Kidney epithelial cell (primary cell): Measurements from ENCODE around the gene TTLL4. TPM values are rescaled to one million over a fixed set of nuclear protein-coding genes. Genes with fewer than 3 reads are reported as not detected.
"Not testable (repeated sequence)": the region's sequence is repeated elsewhere in the genome, so short reads cannot be mapped to it uniquely, and the experiment has no call there.

ENCODE experiments used
- DNase-seq: peaks from one replicate; pipeline ENCODE4 v3.0.0-alpha.2; 2010; ENCODE audit warnings: low read depth
- H3K27me3 ChIP-seq: 2 replicates; pipeline ENCODE4 v1.6.0; 2011; ENCODE audit warnings: low read length; ENCODE audit not compliant: control insufficient read depth, insufficient read depth
- H3K36me3 ChIP-seq: 2 replicates; pipeline ENCODE4 v1.5.1; 2011; ENCODE audit warnings: low read length; ENCODE audit not compliant: control insufficient read depth, insufficient read depth
- H3K4me3 ChIP-seq: 2 replicates; pipeline ENCODE4 v1.5.1; 2011; ENCODE audit warnings: low read depth, mild to moderate bottlenecking, control low read depth, low read length
- CTCF ChIP-seq: IDR thresholded peaks from 2 replicates; pipeline ENCODE4 v1.5.1; 2011; ENCODE audit warnings: mild to moderate bottlenecking, moderate library complexity, low read length, control low read depth, inconsistent platforms; ENCODE audit not compliant: insufficient read depth, poor library complexity, severe bottlenecking
- total RNA-seq: library from RNA; depleted of rRNA; stranded (reverse); fragments of >200 nt; gene quantifications from 2 replicates; pipeline ENCODE4 v1.2.3, GENCODE V29; 2015

The TTLL4 gene
- total RNA-seq, 1 donor from 2014 or later, result 17.3 TPM

DNA sequence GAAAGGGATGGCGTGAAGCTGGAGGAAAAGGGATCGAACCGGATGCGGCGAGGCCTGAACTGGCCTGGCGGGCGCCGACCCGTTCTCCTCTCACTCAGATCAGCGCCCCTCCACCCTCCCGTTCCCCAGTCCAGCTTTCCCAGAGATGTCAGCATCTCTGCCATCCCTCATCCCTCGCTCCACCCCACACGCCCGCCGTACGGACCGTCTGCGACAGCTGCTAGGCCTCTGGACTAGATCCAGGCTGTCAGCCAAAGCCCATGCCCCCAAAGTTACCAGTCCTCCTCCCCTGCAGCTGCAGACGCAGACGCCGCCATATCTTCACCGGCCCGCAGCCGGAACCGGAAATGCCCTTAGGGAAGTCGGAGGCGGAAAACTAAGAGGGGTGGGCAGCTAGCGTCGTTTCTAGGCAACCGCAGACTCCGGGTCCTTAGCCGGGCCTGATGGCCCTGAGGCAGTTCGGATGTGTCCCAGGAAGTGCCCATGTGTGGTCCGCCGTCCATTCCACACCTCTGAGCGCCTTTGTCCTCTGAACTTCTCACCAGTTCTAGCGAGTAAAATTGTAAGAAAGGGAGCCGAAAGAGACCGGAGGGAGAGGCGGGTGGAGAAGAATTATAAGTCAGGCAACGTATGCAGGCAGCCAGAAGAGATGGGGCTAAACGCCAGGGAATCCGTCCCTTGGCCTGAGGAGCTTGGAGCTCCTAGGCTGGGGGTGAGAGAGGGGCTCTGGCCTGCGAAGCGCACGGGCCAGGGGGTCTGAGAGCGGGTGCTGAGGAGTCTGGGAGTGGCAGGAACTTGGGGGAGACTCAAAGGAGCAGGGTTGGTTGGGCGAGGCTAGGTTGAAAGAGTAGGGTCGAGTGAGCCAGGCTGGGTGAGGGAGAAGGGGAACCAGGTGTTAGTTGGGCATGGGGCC is 38.7 kb upstream of the TTLL4 start, which contains the start of the genes RNF25 and STK36:
Gene RNF25 (minus strand): TSS at position 349 of the 913 bp plus-strand sequence. CDS start 32 bp downstream, at position 317.
Gene STK36 (plus strand): TSS at position 433 of the 913 bp plus-strand sequence. CDS start 744 bp downstream, outside the sequence.
- DNase-seq, result peak; percentile 67
- H3K27me3 ChIP-seq, result no peaks in the 10 kb centered on the region
- no peak for TF ChIP-seq CTCF

GRCh38 chr2:218679119-218679518 is 31.5 kb upstream of the TTLL4 start:
- no peak for TF ChIP-seq CTCF
- Histone ChIP-seq H3K36me3 (no peaks in the 10 kb centered on the region), H3K4me3 (no peak overlapping the region), H3K27me3 (no peaks in the 10 kb centered on the region)
- DNase-seq, result no peak

More for the DNA sequence above, 38.7 kb upstream of the TTLL4 start, which contains the start of the genes RNF25 and STK36:
- no peaks in the 10 kb centered on the region for H3K36me3 ChIP-seq
- peak within 1 kb of the TSS; percentile 92 for H3K4me3 ChIP-seq

GRCh38 chr2:218680061-218680460 is 30.6 kb upstream of the TTLL4 start:
- Histone ChIP-seq H3K36me3 (no peaks in the 10 kb centered on the region), H3K27me3 (no peaks in the 10 kb centered on the region), H3K4me3 (no peak overlapping the region)
- DNase-seq, result no peak
- TF ChIP-seq CTCF, result no peak

GRCh38 chr2:218687400-218688060 is 23.1 kb upstream of the TTLL4 start:
- peak; percentile 48 for DNase-seq
- H3K4me3 ChIP-seq, H3K36me3 ChIP-seq, H3K27me3 ChIP-seq: not testable (repeated sequence)
- TF ChIP-seq CTCF, result peak; percentile 92

DNA sequence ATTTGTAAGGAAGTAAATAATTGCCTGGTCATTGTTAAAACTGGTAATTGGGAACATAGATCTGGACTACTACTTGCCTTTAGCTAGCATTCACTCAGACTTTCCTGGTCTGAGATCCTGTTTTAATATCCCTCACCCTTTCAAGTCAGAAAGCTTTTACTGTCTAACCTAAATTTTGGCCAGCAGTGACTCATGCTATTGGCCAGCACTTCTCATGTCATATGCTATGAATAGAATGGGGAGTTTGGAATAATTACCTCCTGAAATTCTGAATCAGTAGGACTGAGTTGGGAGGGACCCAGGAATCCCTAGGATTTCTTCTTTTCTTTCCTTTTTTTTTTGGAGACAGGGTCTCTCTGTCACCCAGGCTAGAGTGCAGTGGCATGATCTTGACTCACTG is 19.4 kb upstream of the TTLL4 start:
- Histone ChIP-seq H3K27me3 (no peaks in the 10 kb centered on the region), H3K4me3 (no peak overlapping the region), H3K36me3 (peaks cover 2% of the 10 kb centered on the region)
- TF ChIP-seq CTCF, result no peak
- no peak for DNase-seq
